IMR-90 (cell line): Measurements from ENCODE around the gene MSH5. TPM values are rescaled to one million over a fixed set of nuclear protein-coding genes. Genes with fewer than 3 reads are reported as not detected.

Experiments
- ATAC-seq: fragments of 200-7000 bp; cut with Tn5 transposase; 2 replicates; pipeline ENCODE4 v1.9.1; 2020; ENCODE audit warnings: low read depth, mild to moderate bottlenecking, moderate library complexity
- BruUV-seq: library from RNA; stranded (reverse); fragments of 400-500 nt; replicated peaks from 2 replicates; lab custom pipeline; 2021; lab: Mats Ljungman, UMichigan
- CTCF ChIA-PET: fragments of 300-600 bp; formaldehyde crosslinking; extraction: SDS; loops from one replicate; lab custom pipeline; 2021; ENCODE audit warnings: antibody characterized with exemption; lab: Yijun Ruan, JAX
- POLR2A ChIA-PET: fragments of 300-600 bp; sonication (Branson Sonifier 250); formaldehyde crosslinking; loops from one replicate; lab custom pipeline; 2022; ENCODE audit warnings: antibody characterized with exemption; ENCODE audit not compliant: unreplicated experiment; lab: Charles Lee
- DNase-seq: peaks from one replicate; pipeline ENCODE4 v3.0.0; 2013
- H2AFZ ChIP-seq: replicated peaks from 2 replicates; pipeline ENCODE3; 2013; ENCODE audit warnings: low read length, mild to moderate bottlenecking; ENCODE audit not compliant: poor library complexity
- H2AK5ac ChIP-seq: 2 replicates; pipeline ENCODE4 v1.6.1; 2013; ENCODE audit warnings: low read depth, low read length, inconsistent platforms
- H2AK9ac ChIP-seq: replicated peaks from 2 replicates; pipeline ENCODE3; 2013; ENCODE audit warnings: mild to moderate bottlenecking, low read depth, low read length, moderate library complexity; ENCODE audit not compliant: poor library complexity
- H2BK120ac ChIP-seq: 2 replicates; pipeline ENCODE4 v1.6.1; 2013; ENCODE audit warnings: low read depth, low read length, inconsistent platforms
- H2BK15ac ChIP-seq: 3 replicates; pipeline ENCODE4 v1.6.1; 2013; ENCODE audit warnings: low read depth, low read length, inconsistent platforms
- H2BK20ac ChIP-seq: 2 replicates; pipeline ENCODE4 v1.6.1; 2013; ENCODE audit warnings: low read depth, mild to moderate bottlenecking, inconsistent platforms, low read length, moderate library complexity
- H2BK5ac ChIP-seq: 2 replicates; pipeline ENCODE4 v1.6.1; 2013; ENCODE audit warnings: mild to moderate bottlenecking, low read depth, low read length, inconsistent platforms; ENCODE audit not compliant: poor library complexity, severe bottlenecking
- H3K14ac ChIP-seq: replicated peaks from 2 replicates; pipeline ENCODE4 v1.6.1; 2013; ENCODE audit warnings: low read depth, low read length, inconsistent platforms
- H3K18ac ChIP-seq: 2 replicates; pipeline ENCODE4 v1.6.1; 2013; ENCODE audit warnings: low read depth, low read length, control low read depth
- H3K23ac ChIP-seq: 2 replicates; pipeline ENCODE4 v1.6.1; 2013; ENCODE audit warnings: low read depth, low read length, inconsistent platforms
- H3K27ac ChIP-seq: 2 replicates; pipeline ENCODE4 v1.5.1; 2013; ENCODE audit warnings: mild to moderate bottlenecking, control low read depth, low read length; ENCODE audit not compliant: insufficient read depth
- H3K27me3 ChIP-seq: 2 replicates; pipeline ENCODE4 v1.6.1; 2013; ENCODE audit warnings: low read length; ENCODE audit not compliant: control insufficient read depth, insufficient read depth
- H3K36me3 ChIP-seq: 2 replicates; pipeline ENCODE4 v1.6.1; 2013; ENCODE audit warnings: low read length, mixed read lengths; ENCODE audit not compliant: control insufficient read depth, insufficient read depth
- H3K4ac ChIP-seq: 2 replicates; pipeline ENCODE4 v1.6.1; 2013; ENCODE audit warnings: low read depth, low read length, inconsistent platforms
- H3K4me1 ChIP-seq: 2 replicates; pipeline ENCODE4 v1.6.1; 2013; ENCODE audit warnings: low read length, mixed read lengths; ENCODE audit not compliant: control insufficient read depth, insufficient read depth
- H3K4me2 ChIP-seq: 2 replicates; pipeline ENCODE4 v1.6.1; 2013; ENCODE audit warnings: low read depth, mild to moderate bottlenecking, control low read depth, low read length, moderate library complexity
- H3K4me3 ChIP-seq: 2 replicates; pipeline ENCODE4 v1.5.1; 2013; ENCODE audit warnings: low read depth, mild to moderate bottlenecking, control low read depth, low read length, moderate library complexity; ENCODE audit not compliant: insufficient read depth
- H3K56ac ChIP-seq: 2 replicates; pipeline ENCODE4 v1.6.1; 2013; ENCODE audit warnings: low read length, inconsistent platforms; ENCODE audit not compliant: insufficient read depth; ENCODE audit errors: extremely low read depth
- H3K79me1 ChIP-seq, 2 experiments: 2 replicates each; pipeline ENCODE4 v1.6.1; 2013; ENCODE audit warnings: low read length in 2 of 2, inconsistent platforms in 1 of 2, low read depth in 1 of 2
- H3K9ac ChIP-seq: 2 replicates; pipeline ENCODE4 v1.6.1; 2013; ENCODE audit warnings: low read depth, low read length, control low read depth
- H3K9me1 ChIP-seq: 2 replicates; pipeline ENCODE4 v1.6.1; 2013; ENCODE audit warnings: low read length, inconsistent platforms; ENCODE audit not compliant: insufficient read depth
- H3K9me3 ChIP-seq: 2 replicates; pipeline ENCODE4 v1.6.1; 2013; ENCODE audit warnings: low read length; ENCODE audit not compliant: control insufficient read depth, insufficient read depth
- H4K20me1 ChIP-seq: 2 replicates; pipeline ENCODE4 v1.6.1; 2013; ENCODE audit warnings: low read length, inconsistent platforms; ENCODE audit not compliant: insufficient read depth
- H4K5ac ChIP-seq: 2 replicates; pipeline ENCODE4 v1.6.1; 2013; ENCODE audit warnings: mild to moderate bottlenecking, low read depth, low read length, control low read depth
- H4K8ac ChIP-seq, 2 experiments: 2 replicates each; pipeline ENCODE4 v1.6.1; 2013; ENCODE audit warnings: low read depth in 2 of 2, low read length in 2 of 2, control low read depth in 1 of 2, inconsistent platforms in 1 of 2
- H4K91ac ChIP-seq: 2 replicates; pipeline ENCODE4 v1.6.1; 2013; ENCODE audit warnings: low read depth, low read length, inconsistent platforms; ENCODE audit not compliant: insufficient read depth
- BHLHE40 ChIP-seq: fragments of 150-350 bp; IDR thresholded peaks from 2 replicates; pipeline ENCODE4 v1.6.1; 2016; ENCODE audit warnings: mild to moderate bottlenecking, low read depth, low read length
- ELK1 ChIP-seq: fragments of 150-350 bp; IDR thresholded peaks from 2 replicates; pipeline ENCODE4 v1.6.1; 2016; ENCODE audit warnings: low read depth, mild to moderate bottlenecking, low read length, moderate library complexity, borderline replicate concordance
- MAFK ChIP-seq: IDR thresholded peaks from 2 replicates; pipeline ENCODE4 v1.6.1; 2012; ENCODE audit warnings: low read depth, low read length, improper control_type of control experiment
- MAZ ChIP-seq: IDR thresholded peaks from 2 replicates; pipeline ENCODE4 v1.6.1; 2012; ENCODE audit warnings: low read depth, mild to moderate bottlenecking, low read length, improper control_type of control experiment, moderate library complexity, borderline replicate concordance
- NFE2L2 ChIP-seq: fragments of 150-350 bp; IDR thresholded peaks from 2 replicates; pipeline ENCODE4 v1.6.1; 2016; ENCODE audit warnings: low read depth, mild to moderate bottlenecking, low read length
- RAD21 ChIP-seq: IDR thresholded peaks from 2 replicates; pipeline ENCODE4 v1.6.1; 2012; ENCODE audit warnings: low read length, improper control_type of control experiment
- WGBS, 2 experiments: methylation state at CpG; one replicate each; pipeline versions ENCODE4 v1.1.5 to v1.1.7; 2013; ENCODE audit warnings: missing lambda C conversion rate in 2 of 2; ENCODE audit not compliant: insufficient read length in 1 of 2; ENCODE audit errors: extremely low coverage in 2 of 2; 5-methylcytosine and 5-hydroxymethylcytosine counted together
- dilution Hi-C: fragments of 300-500 bp; cut with HindIII; formaldehyde crosslinking; loops from one replicate; pipeline ENCODE4 v1.14.3; 2018; ENCODE audit warnings: low sequenced_read_pairs; ENCODE audit not compliant: unreplicated experiment
- in situ Hi-C: fragments of 300-500 bp; cut with MboI; formaldehyde crosslinking; loops from 3 replicates; pipeline ENCODE4 v1.14.3; 2019; ENCODE audit warnings: low sequenced_read_pairs, inconsistent platforms, mixed read lengths
- intact Hi-C: fragments of 100-400 bp; cut with micrococcal nuclease; formaldehyde crosslinking; loops from 2 replicates; pipeline ENCODE4 v1.10.0; 2022
- polyA plus RNA-seq, 3 experiments: library from polyadenylated mRNA; depleted of rRNA; stranded (reverse); fragments of >200 nt; gene quantifications; 2 replicates each; pipeline ENCODE4 v1.2.3, GENCODE V29; 2012; ENCODE audit warnings: low replicate concordance in 1 of 3
- total RNA-seq: library from RNA; depleted of rRNA; stranded (reverse); fragments of >200 nt; gene quantifications from 2 replicates; pipeline ENCODE4 v1.2.3, GENCODE V29; 2012

The MSH5 gene
- total and polyA plus RNA-seq, 2 of the 4 experiments (the other 2 are of a cell fraction), result 5.6 to 15.7 TPM

- peak overlapping the region; percentile 66 for H3K4ac ChIP-seq
- peak overlapping the region; percentile 5 for H2BK5ac ChIP-seq
- no peaks in the 10 kb centered on the region for H3K27me3 ChIP-seq
- H3K23ac ChIP-seq, result no peak overlapping the region
- DNase-seq, result no peak
- no peak overlapping the region for H3K18ac ChIP-seq
- in situ Hi-C loops (no loop called here), dilution Hi-C loops (no loop called here), intact Hi-C loops (no loop called here)
- no peak overlapping the region for H4K5ac ChIP-seq
- H4K20me1 ChIP-seq, result no peaks in the 10 kb centered on the region
- H4K91ac ChIP-seq, result no peak overlapping the region; the same call in 1 of the 2 replicates
- no peak overlapping the region for H3K4me3 ChIP-seq
- peak overlapping the region; percentile 64 for H2AFZ ChIP-seq
- ChIA-PET POLR2A (no interaction called here), CTCF (interaction anchor here (0.6 kb wide), 1 partner anchor 28 kb away, joined by 3 read pairs; no protein-coding TSS in a partner anchor)
- no peak overlapping the region for H2BK15ac ChIP-seq
- H2BK20ac ChIP-seq, result no peak overlapping the region
- no peaks in the 10 kb centered on the region for H3K9me3 ChIP-seq
- peak overlapping the region; percentile 71 for H2AK9ac ChIP-seq
- peaks cover 14% of the 10 kb centered on the region for H3K9me1 ChIP-seq
- H4K8ac ChIP-seq, result peak overlapping the region in 1 of 2 experiments; percentile 39; a peak in 1 of 4 replicates
- H3K56ac ChIP-seq, result no peak overlapping the region; the same call in 1 of the 2 replicates
- H3K36me3 ChIP-seq, result peaks cover 6% of the 10 kb centered on the region; the same call in 1 of the 2 replicates
- H3K9ac ChIP-seq, result no peak overlapping the region
- ATAC-seq, result no peak
- H3K14ac ChIP-seq, result peak overlapping the region; percentile 74
- 88% methylated on average over 4 of the region's 8 CpGs; no CpG with 5 or more reads in 1 of the 2 experiments for WGBS, 2 experiments
- H2BK120ac ChIP-seq, result 0 out of 2 replicates have a peak overlapping the region, but pooled peaks have one; percentile 14
- TF ChIP-seq MAZ (no peak), MAFK (no peak), RAD21 (no peak), BHLHE40 (no peak), ELK1 (no peak), NFE2L2 (no peak)
- BruUV-seq, result no TSS peak
- peak overlapping the region; percentile 65; the same call in 1 of the 2 replicates for H2AK5ac ChIP-seq
- H3K4me1 ChIP-seq, result peaks cover 4% of the 10 kb centered on the region
- no peak overlapping the region for H3K27ac ChIP-seq
- H3K79me1 ChIP-seq, result no peaks in the 10 kb centered on the region
- H3K4me2 ChIP-seq, result no peak overlapping the region
Observed at GRCh38 chr6:31762878-31763618, 23.2 kb downstream of the MSH5 start.
